GM12878 (cell line): ENCODE measurements around the gene ATP8A1. TPM values are rescaled to one million over a fixed set of nuclear protein-coding genes. Genes with fewer than 3 reads are reported as not detected.

ENCODE experiments used
- ATAC-seq: fragments of 200-7000 bp; cut with Tn5 transposase; 3 replicates; pipeline ENCODE4 v1.9.1; 2020; ENCODE audit warnings: mild to moderate bottlenecking, moderate library complexity
- BruUV-seq: library from RNA; stranded (reverse); fragments of 400-500 nt; replicated peaks from 2 replicates; lab custom pipeline; 2021; lab: Mats Ljungman, UMichigan
- CTCF ChIA-PET: fragments of 300-600 bp; sonication (Branson Sonifier 250); formaldehyde crosslinking; extraction: SDS; loops from one replicate; lab custom pipeline; 2021; ENCODE audit warnings: inconsistent platforms; lab: Yijun Ruan, JAX
- POLR2A ChIA-PET: fragments of 350-600 bp; formaldehyde crosslinking; extraction: SDS; loops from one replicate; lab custom pipeline; 2021; ENCODE audit warnings: inconsistent platforms; lab: Charles Lee
- RAD21 ChIA-PET: fragments of 300-600 bp; sonication (Branson Sonifier 250); formaldehyde crosslinking; loops from one replicate; lab custom pipeline; 2023; ENCODE audit warnings: antibody characterized with exemption; ENCODE audit not compliant: unreplicated experiment; lab: Charles Lee
- SMC1A ChIA-PET: fragments of 300-600 bp; sonication (Branson Sonifier 250); formaldehyde crosslinking; loops from one replicate; lab custom pipeline; 2023; ENCODE audit not compliant: unreplicated experiment, uncharacterized antibody; lab: Charles Lee
- DNase-seq: peaks from one replicate; pipeline ENCODE4 v3.0.0-alpha.2; 2011; ENCODE audit warnings: low read depth, low spot score
- FAIRE-seq: peaks from 3 replicates; lab custom pipeline; 2011; peaks lifted over from hg19 to GRCh38; lab: Jason Lieb, UNC
- H2AFZ ChIP-seq: 2 replicates; pipeline ENCODE4 v1.6.0; 2011; ENCODE audit warnings: low read depth, low read length, control low read depth; ENCODE audit not compliant: control insufficient read depth
- H3K27ac ChIP-seq: 2 replicates; pipeline ENCODE4 v1.5.1; 2011; ENCODE audit warnings: control low read depth; ENCODE audit not compliant: control insufficient read depth, insufficient read depth
- H3K27me3 ChIP-seq, 2 experiments: replicated peaks in 1 of 2; 2 replicates each; pipeline versions ENCODE4 v1.6.0 to v1.6.1; 2011; ENCODE audit warnings: low read length in 1 of 2; ENCODE audit not compliant: control insufficient read depth in 2 of 2, insufficient read depth in 2 of 2
- H3K36me3 ChIP-seq, 2 experiments: 2 replicates each; pipeline ENCODE4 v1.5.1; 2011; ENCODE audit warnings: low read length in 1 of 2; ENCODE audit not compliant: control insufficient read depth in 2 of 2, insufficient read depth in 2 of 2
- H3K4me1 ChIP-seq: 2 replicates; pipeline ENCODE4 v1.6.1; 2011; ENCODE audit warnings: mild to moderate bottlenecking, low read length, moderate library complexity, mixed read lengths; ENCODE audit not compliant: control insufficient read depth, insufficient read depth
- H3K4me2 ChIP-seq: 2 replicates; pipeline ENCODE4 v1.6.0; 2011; ENCODE audit warnings: control low read depth; ENCODE audit not compliant: control insufficient read depth, insufficient read depth
- H3K4me3 ChIP-seq: fragments of 200-600 bp; sonication (generic); 2 replicates; pipeline ENCODE4 v1.5.1; 2016
- H3K79me2 ChIP-seq: 2 replicates; pipeline ENCODE4 v1.6.0; 2011; ENCODE audit warnings: low read length; ENCODE audit not compliant: control insufficient read depth, insufficient read depth
- H3K9ac ChIP-seq: 2 replicates; pipeline ENCODE4 v1.8.0; 2011; ENCODE audit warnings: low read length, control low read depth, mixed read lengths; ENCODE audit not compliant: control insufficient read depth, insufficient read depth
- H3K9me3 ChIP-seq: replicated peaks from 3 replicates; pipeline ENCODE4 v1.5.1; 2011; ENCODE audit warnings: mild to moderate bottlenecking, low read length; ENCODE audit not compliant: control insufficient read depth, insufficient read depth
- H4K20me1 ChIP-seq: 2 replicates; pipeline ENCODE4 v1.6.0; 2011; ENCODE audit not compliant: control insufficient read depth, insufficient read depth
- E2F4 ChIP-seq: IDR thresholded peaks from 2 replicates; pipeline ENCODE4 v1.6.1; 2012; ENCODE audit warnings: low read depth, low read length, improper control_type of control experiment
- ETV6 ChIP-seq, 2 experiments: fragments of 450-650 bp in 1 of 2; IDR thresholded peaks in 1 of 2; conservative IDR thresholded peaks in 1 of 2; 2 replicates each; pipeline ENCODE4 v1.6.1; 2014; ENCODE audit warnings: antibody characterized with exemption in 1 of 2, borderline replicate concordance in 1 of 2, low read depth in 1 of 2, mild to moderate bottlenecking in 1 of 2, moderate library complexity in 1 of 2
- NR2F1 ChIP-seq: fragments of 450-650 bp; conservative IDR thresholded peaks from 2 replicates; pipeline ENCODE4 v1.6.1; 2017; ENCODE audit warnings: mild to moderate bottlenecking
- PBX3 ChIP-seq: IDR thresholded peaks from 2 replicates; pipeline ENCODE4 v1.6.1; 2011; ENCODE audit warnings: mild to moderate bottlenecking, low read depth, low read length, moderate library complexity; ENCODE audit not compliant: insufficient replicate concordance
- RB1 ChIP-seq: fragments of 450-650 bp; formaldehyde crosslinking; IDR thresholded peaks from 2 replicates; pipeline ENCODE4 v1.6.1; 2017; ENCODE audit warnings: mild to moderate bottlenecking, borderline replicate concordance
- RCOR1 ChIP-seq: conservative IDR thresholded peaks from 2 replicates; pipeline ENCODE4 v1.6.1; 2012; ENCODE audit warnings: low read depth, low read length, improper control_type of control experiment
- SP1 ChIP-seq: IDR thresholded peaks from one replicate; pipeline ENCODE4 v1.6.1; 2011; ENCODE audit warnings: low read depth, low read length
- STAT3 ChIP-seq: IDR thresholded peaks from 2 replicates; pipeline ENCODE4 v1.6.1; 2011; ENCODE audit warnings: low read depth, low read length, improper control_type of control experiment
- USF2 ChIP-seq: IDR thresholded peaks from 2 replicates; pipeline ENCODE4 v1.6.1; 2011; ENCODE audit warnings: low read depth, low read length, improper control_type of control experiment, borderline replicate concordance
- ZNF384 ChIP-seq: IDR thresholded peaks from 2 replicates; pipeline ENCODE4 v1.6.1; 2012; ENCODE audit warnings: low read depth, mild to moderate bottlenecking, low read length, improper control_type of control experiment, borderline replicate concordance
- WGBS: methylation state at CpG from one replicate; pipeline ENCODE4 v1.1.6; 2016; ENCODE audit warnings: low lambda C conversion rate; ENCODE audit not compliant: insufficient replicate concordance, insufficient coverage; ENCODE audit errors: missing lambda C conversion rate; 5-methylcytosine and 5-hydroxymethylcytosine counted together
- in situ Hi-C: fragments of 300-500 bp; cut with MboI; formaldehyde crosslinking; loops from 9 replicates; pipeline ENCODE4 v1.14.3; 2018; ENCODE audit warnings: mixed read lengths
- intact Hi-C: fragments of 100-400 bp; cut with micrococcal nuclease; formaldehyde crosslinking; loops from one replicate; pipeline ENCODE4 v1.14.2; 2022; ENCODE audit not compliant: unreplicated experiment
- polyA plus RNA-seq, 11 experiments: library from polyadenylated mRNA; depleted of rRNA in 4 of 11; unstranded in 6 of 11; stranded (reverse) in 5 of 11; fragments of >200 nt; fragmentation: Nextera tagmentation in 4 of 11; fragmentation: Illumina TruSeq in 1 of 11; extraction: Ambion mirVana in 4 of 11; extraction: Trizol in 1 of 11; gene quantifications; 1 replicate in 1 of 11; 2 replicates in 10 of 11; pipeline versions ENCODE4 v1.2.1 to v1.2.3, GENCODE V29; 2011 to 2016; ENCODE audit warnings: inconsistent platforms in 2 of 11, missing spikeins in 2 of 11, low read depth in 1 of 11
- total RNA-seq, 4 experiments: library from RNA; depleted of rRNA in 3 of 4; stranded (reverse); fragments of >200 nt in 3 of 4; fragmentation: Illumina TruSeq in 1 of 4; extraction: Trizol in 1 of 4; gene quantifications; 2 replicates each; pipeline versions ENCODE4 v1.2.1 to v1.2.3, GENCODE V29; 2013 to 2021

The ATP8A1 gene
- total and polyA plus RNA-seq, 10 of the 15 experiments (the other 5 are each of a cell fraction or from before 2014, with no cell fraction given), result 9.0 to 116 (median 37.3) TPM

GRCh38 chr4:42480281-42480680 is 176.6 kb downstream of the ATP8A1 start:
- Histone ChIP-seq H3K4me2 (no peak overlapping the region), H3K79me2 (no peaks in the 10 kb centered on the region), H2AFZ (no peak overlapping the region), H4K20me1 (no peaks in the 10 kb centered on the region)
- no peak for ATAC-seq
- no peak for TF ChIP-seq ZNF384
- no peak for TF ChIP-seq E2F4
- TF ChIP-seq RB1, result no peak
- no peak for TF ChIP-seq SP1
- no peak for TF ChIP-seq NR2F1
- no peak for TF ChIP-seq ETV6 (conservative IDR thresholded peaks at IDR 0.05 in 1 of 2, IDR thresholded peaks at IDR 0.05 in 1 of 2; ENCODE audit: borderline replicate concordance in 1 of 2, low read depth in 1 of 2)
- TF ChIP-seq PBX3, result no peak
- TF ChIP-seq RCOR1, result no peak
- TF ChIP-seq USF2, result no peak
- TF ChIP-seq STAT3, result no peak
- TF ChIP-seq, all 136 proteins: peak for 0
- peaks cover 0 to 4% of the 10 kb centered on the region in 2 experiments; a peak in 3 of 4 replicates for H3K36me3 ChIP-seq
- in situ Hi-C loops, result no loop called here
- no peaks in the 10 kb centered on the region for H3K9me3 ChIP-seq
- FAIRE-seq (no peak), DNase-seq (no peak)
- H3K9ac ChIP-seq, result no peak overlapping the region
- RAD21 ChIA-PET, result no interaction called here
- WGBS, result 95% methylated on average over 1 of the region's 1 CpG
- no peaks in the 10 kb centered on the region for H3K4me1 ChIP-seq
- POLR2A ChIA-PET, result interaction anchor here (1.1 kb wide), 1 partner anchor 9 kb away, joined by 4 read pairs; no protein-coding TSS in a partner anchor
- no peak overlapping the region for H3K4me3 ChIP-seq
- BruUV-seq, result no TSS peak
- CTCF ChIA-PET, result interaction anchor here (2.1 to 2.7 kb wide), 2 partner anchors 9 to 39 kb away, joined by 6 to 8 read pairs; no protein-coding TSS in a partner anchor
- H3K27me3 ChIP-seq, result no peaks in the 10 kb centered on the region
- SMC1A ChIA-PET, result interaction anchor here (1.1 to 4.3 kb wide), 4 partner anchors 9 to 39 kb away, joined by 3 to 42 read pairs (median 4); no protein-coding TSS in a partner anchor
- no peak overlapping the region for H3K27ac ChIP-seq
- intact Hi-C loops, result no loop called here
